ENCODE results near the gene ST8SIA5.

Gene ST8SIA5

DNA sequence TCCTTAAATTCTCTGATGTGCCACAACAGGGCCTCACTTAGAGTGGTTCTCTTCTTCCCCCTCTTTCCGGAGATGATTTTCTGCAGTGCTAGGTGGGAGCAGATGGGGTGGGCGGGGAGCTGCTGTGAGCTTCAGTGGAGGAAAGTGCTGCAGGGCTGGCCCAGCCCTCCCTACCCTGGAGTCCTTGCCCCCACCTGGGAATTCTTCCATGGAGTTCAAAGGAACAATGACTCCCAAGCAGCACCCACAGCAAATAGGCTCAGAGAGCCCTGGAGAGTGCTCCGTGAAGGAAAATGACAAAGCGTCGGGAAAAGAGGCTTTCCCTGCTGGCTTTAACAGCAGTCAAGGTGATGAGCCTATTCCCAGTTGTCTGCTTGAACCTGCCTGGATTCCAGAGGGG is 128.6 kb downstream of the ST8SIA5 start:
- TF ChIP-seq, protein P1, sequence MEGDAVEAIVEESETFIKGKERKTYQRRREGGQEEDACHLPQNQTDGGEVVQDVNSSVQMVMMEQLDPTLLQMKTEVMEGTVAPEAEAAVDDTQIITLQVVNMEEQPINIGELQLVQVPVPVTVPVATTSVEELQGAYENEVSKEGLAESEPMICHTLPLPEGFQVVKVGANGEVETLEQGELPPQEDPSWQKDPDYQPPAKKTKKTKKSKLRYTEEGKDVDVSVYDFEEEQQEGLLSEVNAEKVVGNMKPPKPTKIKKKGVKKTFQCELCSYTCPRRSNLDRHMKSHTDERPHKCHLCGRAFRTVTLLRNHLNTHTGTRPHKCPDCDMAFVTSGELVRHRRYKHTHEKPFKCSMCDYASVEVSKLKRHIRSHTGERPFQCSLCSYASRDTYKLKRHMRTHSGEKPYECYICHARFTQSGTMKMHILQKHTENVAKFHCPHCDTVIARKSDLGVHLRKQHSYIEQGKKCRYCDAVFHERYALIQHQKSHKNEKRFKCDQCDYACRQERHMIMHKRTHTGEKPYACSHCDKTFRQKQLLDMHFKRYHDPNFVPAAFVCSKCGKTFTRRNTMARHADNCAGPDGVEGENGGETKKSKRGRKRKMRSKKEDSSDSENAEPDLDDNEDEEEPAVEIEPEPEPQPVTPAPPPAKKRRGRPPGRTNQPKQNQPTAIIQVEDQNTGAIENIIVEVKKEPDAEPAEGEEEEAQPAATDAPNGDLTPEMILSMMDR (conservative IDR thresholded peaks at IDR 0.05) = no peak
- H3K27ac ChIP-seq = no peak overlapping the region

DNA sequence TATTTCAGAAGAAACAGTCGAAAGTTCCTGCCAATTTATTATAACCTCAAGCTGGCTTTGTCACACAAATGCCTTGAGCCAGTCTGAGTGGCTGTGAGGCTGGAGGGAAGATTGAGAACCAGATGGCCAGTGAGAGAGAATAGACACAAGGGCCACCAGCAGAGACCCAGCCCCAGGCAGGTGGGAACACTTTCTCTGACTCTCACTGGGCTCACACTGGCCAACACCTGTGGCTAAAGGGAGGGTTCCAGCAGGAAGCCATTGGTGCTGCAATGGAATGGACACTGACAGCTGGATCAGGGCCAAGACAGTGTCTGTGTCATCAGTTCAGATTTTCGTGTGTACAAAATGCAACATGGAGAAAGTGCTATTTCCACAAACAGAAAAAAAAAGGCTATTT is 129.7 kb downstream of the ST8SIA5 start:
- no peak overlapping the region for H3K27ac ChIP-seq
- TF ChIP-seq, protein P1 (conservative IDR thresholded peaks at IDR 0.05) = no peak

DNA sequence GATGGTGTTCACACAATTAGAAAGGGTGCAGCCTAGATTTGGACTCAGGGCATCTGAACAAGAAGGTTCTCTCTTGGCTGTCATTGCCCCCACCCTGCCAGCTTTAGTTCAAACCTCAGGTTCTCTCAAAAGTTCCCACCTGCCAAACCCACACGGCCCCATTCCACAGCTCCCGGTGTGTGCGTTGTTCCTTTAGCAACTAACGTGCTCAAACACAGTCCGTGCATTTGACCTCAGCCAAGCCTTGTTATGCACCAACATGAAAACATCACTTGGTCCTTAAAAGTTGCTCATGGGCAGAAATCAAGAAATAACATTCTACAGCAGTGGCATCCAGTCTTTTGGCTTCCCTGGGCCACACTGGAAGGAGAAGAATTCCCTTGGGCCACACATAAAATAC is 131.8 kb downstream of the ST8SIA5 start:
- TF ChIP-seq, protein P1 (conservative IDR thresholded peaks at IDR 0.05) = no peak
- H3K27ac ChIP-seq = no peak overlapping the region

DNA sequence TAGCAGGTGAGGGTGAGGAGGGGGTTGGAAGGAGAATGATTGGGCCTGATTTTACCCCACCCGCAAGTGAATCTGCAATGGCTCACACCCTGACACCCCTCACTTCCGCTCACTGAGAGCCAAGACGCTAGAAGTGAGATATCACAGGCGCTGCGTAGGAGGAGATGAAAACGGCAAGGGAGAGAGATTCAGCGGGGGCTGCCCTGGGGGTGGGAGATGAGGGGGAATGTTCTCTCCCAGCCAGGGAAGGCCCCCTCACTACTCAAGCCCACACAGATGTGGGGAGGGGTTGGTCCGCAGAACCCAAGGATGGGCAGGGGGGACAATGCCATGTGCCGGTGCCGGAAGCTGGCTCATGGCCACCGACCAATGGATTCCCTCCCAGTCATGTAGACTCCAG is 132.7 kb downstream of the ST8SIA5 start:
- no peak overlapping the region for H3K27ac ChIP-seq
- TF ChIP-seq, protein P1 (conservative IDR thresholded peaks at IDR 0.05) = no peak

DNA sequence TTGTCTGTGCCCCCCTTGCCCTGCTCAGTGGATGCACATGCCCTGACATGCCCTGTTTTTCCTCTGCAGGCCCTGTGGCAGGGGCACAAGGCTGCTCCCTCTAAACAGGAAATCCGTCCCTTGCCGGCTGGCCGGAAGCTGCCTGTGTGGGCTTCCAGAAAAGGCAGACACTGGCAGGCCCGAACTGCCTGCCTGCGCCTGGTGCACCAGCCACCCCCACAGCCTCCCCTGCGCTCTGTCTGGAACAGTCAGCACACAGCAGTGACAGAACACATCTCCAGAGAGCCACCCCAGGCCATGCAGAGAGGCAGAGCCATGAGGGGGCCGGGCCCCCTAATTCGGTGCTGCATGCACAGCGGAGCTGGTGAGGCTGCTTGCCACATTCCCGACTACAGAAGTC is 133.3 kb downstream of the ST8SIA5 start:
- TF ChIP-seq, protein P1 (conservative IDR thresholded peaks at IDR 0.05) = no peak
- no peak overlapping the region for H3K27ac ChIP-seq

DNA sequence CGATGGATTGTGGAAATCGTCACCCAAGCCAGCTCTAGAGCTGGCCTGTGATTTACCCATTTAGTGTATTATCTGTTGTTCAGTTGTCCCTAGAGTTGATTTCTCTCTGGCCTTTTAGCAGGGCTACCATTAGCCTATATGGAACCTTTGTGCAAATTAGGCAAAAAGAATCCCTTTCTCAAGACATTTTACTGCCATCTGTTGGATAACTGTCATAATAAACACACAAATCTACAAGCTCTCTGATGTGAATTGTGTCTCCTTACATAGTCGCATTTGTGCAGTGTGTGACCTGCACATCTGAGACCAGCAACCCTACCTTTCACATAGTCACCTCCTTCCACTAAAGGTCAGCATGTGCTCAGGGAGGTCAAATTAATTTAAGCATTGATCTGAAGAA is 133.9 kb downstream of the ST8SIA5 start:
- H3K27ac ChIP-seq = no peak overlapping the region
- TF ChIP-seq, protein P1 (conservative IDR thresholded peaks at IDR 0.05) = peak; percentile 62

DNA sequence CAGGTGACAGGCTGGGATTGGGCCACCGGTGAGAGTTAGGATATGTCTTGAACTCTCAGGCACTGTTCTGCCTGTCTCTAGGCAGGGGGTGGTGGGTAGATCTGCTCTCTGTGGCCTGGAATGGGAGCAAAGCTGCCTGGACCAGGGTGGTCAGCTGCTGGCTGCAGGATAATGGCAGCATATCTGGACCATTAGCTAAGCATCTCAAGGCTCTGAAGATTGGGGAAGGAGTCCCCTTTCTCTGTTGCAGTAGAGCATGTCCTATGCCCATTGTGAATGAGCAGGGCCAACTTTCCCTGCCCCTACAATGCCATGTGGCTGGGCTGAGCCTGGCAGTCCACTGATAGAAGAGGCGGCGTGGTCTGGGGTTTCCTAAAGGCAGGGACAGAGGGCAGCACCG is 134.4 kb downstream of the ST8SIA5 start:
- no peak overlapping the region for H3K27ac ChIP-seq
- TF ChIP-seq, protein P1 (conservative IDR thresholded peaks at IDR 0.05) = no peak

DNA sequence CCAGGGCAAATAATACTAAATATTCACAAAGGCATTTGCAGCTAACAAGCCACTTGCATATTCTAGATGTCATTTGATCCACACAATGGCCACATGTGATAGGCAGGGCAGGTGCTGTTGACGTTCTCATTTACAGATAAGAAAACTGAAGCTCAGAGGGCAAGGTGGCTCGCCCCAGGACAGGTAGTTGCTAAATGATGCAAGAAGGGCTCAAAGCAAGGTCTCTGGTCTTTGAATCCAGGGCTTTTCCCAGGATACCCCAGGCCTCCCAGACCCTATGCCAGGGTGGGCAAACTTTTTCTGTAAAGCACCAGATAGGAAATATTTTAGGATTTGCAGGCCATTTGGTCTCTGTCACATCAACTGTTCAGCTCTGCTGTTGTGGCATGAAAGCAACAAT is 135.0 kb downstream of the ST8SIA5 start:
- TF ChIP-seq, protein P1 (conservative IDR thresholded peaks at IDR 0.05) = no peak
- no peak overlapping the region for H3K27ac ChIP-seq
